Measurements from ENCODE around the gene CACNB4. TPM values are rescaled to one million over a fixed set of nuclear protein-coding genes. Genes with fewer than 3 reads are reported as not detected.

CACNB4 gene
- total RNA-seq, 1 experiment from 2014 or later, result 0.17 TPM

- DNase-seq (ENCODE audit: low read depth), result no peak
Observed at GRCh38 chr2:151975460-151976414, 123.1 kb downstream of the CACNB4 start.

- DNase-seq (ENCODE audit: low read depth), result no peak
Observed at GRCh38 chr2:151974988-151975387, 123.9 kb downstream of the CACNB4 start.

GRCh38 chr2:151973901-151974199, 125.0 kb downstream of the CACNB4 start:
- peak; percentile 51 for DNase-seq (ENCODE audit: low read depth)

GRCh38 chr2:151973013-151973900, 125.6 kb downstream of the CACNB4 start:
- DNase-seq (ENCODE audit: low read depth), result no peak

GRCh38 chr2:151972241-151973012, 126.4 kb downstream of the CACNB4 start:
- no peak for DNase-seq (ENCODE audit: low read depth)

GRCh38 chr2:151971301-151972051, 127.4 kb downstream of the CACNB4 start:
- DNase-seq (ENCODE audit: low read depth), result no peak

GRCh38 chr2:151968770-151969470, 129.9 kb downstream of the CACNB4 start:
- no peak for DNase-seq (ENCODE audit: low read depth)

- DNase-seq (ENCODE audit: low read depth), result no peak
Observed at GRCh38 chr2:151967829-151968722, 130.8 kb downstream of the CACNB4 start.

GRCh38 chr2:151965884-151966283, 133.0 kb downstream of the CACNB4 start:
- no peak for DNase-seq (ENCODE audit: low read depth)

GRCh38 chr2:151961558-151961957, 137.3 kb downstream of the CACNB4 start:
- no peak for DNase-seq (ENCODE audit: low read depth)

- no peak for DNase-seq (ENCODE audit: low read depth)
Observed at GRCh38 chr2:151959238-151959637, 139.6 kb downstream of the CACNB4 start.

GRCh38 chr2:151953467-151953866, 145.4 kb downstream of the CACNB4 start:
- DNase-seq (ENCODE audit: low read depth), result no peak

- DNase-seq (ENCODE audit: low read depth), result no peak
Observed at GRCh38 chr2:151952691-151953456, 146.0 kb downstream of the CACNB4 start.

- peak; percentile 51 for DNase-seq (ENCODE audit: low read depth)
Observed at GRCh38 chr2:151947813-151948165, 151.1 kb downstream of the CACNB4 start.

- peak; percentile 41 for DNase-seq (ENCODE audit: low read depth)
Observed at GRCh38 chr2:151946899-151947812, 151.7 kb downstream of the CACNB4 start.

- no peak for DNase-seq (ENCODE audit: low read depth)
Observed at GRCh38 chr2:151946250-151946884, 152.5 kb downstream of the CACNB4 start.

- no peak for DNase-seq (ENCODE audit: low read depth)
Observed at GRCh38 chr2:151945602-151946001, 153.2 kb downstream of the CACNB4 start.
